HG03354 (cell line): ENCODE measurements around the gene TCF15.
A peak's percentile ranks its signal among the peaks of the same experiment; 100 is the strongest.

Source experiments
- ATAC-seq: cut with Tn5 transposase; IDR thresholded peaks from one replicate; pipeline ENCODE4 v1.9.1; 2021; ENCODE audit warnings: mild to moderate bottlenecking; ENCODE audit not compliant: unreplicated experiment, poor library complexity, severe bottlenecking

TCF15 gene, protein sequence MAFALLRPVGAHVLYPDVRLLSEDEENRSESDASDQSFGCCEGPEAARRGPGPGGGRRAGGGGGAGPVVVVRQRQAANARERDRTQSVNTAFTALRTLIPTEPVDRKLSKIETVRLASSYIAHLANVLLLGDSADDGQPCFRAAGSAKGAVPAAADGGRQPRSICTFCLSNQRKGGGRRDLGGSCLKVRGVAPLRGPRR

DNA sequence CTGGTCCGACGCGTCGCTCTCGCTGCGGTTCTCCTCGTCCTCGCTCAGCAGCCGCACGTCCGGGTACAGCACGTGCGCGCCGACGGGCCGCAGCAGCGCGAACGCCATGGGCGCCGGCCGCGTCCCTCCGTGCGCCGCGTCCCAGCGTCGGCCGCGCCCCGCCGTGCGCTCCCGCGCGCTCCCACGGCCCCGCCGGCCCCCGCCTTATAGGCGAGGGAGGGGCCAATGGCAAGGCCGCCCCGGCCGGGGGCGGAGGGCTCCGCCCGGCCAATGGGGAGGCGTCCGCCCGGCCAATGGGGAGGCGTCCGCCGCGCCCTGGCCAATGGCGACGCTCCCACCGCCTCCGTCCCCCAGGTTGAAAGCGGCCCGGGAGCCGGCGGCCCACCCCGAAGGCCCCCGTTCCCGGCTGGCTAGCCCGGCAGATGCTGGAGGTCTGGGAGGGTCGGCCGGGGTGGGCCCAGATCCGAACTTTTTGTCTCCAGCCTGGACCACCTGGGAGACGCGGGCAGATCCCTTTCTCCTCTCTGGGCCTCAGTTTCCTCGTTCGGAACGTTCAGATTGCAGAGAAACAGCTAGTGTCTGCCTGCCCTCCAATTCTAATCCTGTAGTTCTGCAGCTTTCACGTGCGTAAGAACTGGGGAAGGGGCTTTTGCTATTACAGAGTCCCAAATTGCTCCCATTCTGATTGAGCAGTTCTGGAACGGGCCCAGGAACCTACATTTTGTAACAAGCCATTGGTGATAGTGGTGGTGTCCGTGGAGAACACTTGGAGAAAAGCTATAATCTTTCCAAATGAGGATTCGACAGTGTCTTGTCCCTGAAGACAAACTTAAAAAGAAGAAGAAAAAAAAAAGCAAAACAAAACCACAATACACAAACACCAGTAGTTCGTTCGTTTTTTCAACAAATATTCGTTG lies at the start of gene TCF15:
Gene TCF15, minus strand, starts transcription at position 180 of the 917 bp plus-strand sequence. Its CDS starts 72 bp downstream, at position 108.
- no peak for ATAC-seq

DNA sequence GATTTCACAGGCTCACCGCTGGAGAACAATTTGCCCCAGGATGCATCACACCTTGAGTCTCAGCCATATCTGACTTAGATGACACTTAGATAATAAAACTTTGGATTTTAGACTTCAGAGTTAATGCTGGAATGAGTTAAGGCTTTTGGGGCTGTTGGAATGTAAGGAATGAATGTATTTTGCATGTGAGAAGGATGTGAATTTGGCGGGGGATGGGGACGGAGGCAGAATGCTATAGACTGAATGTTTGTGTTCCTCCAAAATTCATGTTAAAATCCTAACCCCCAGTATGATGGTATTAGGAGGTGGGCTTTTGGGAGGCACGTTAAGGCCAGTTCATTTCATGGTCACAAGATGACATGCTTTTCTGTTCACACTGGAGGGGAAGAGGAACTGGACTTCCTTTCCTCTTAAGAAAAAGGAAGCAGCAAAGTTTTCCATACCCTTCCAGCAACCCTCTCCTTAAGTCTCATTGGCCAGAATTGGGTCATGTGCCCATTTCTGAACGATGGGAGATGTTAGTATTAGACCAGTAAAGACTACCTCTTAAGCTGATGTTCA lies 48.7 kb upstream of the TCF15 start:
- ATAC-seq, result no peak

DNA sequence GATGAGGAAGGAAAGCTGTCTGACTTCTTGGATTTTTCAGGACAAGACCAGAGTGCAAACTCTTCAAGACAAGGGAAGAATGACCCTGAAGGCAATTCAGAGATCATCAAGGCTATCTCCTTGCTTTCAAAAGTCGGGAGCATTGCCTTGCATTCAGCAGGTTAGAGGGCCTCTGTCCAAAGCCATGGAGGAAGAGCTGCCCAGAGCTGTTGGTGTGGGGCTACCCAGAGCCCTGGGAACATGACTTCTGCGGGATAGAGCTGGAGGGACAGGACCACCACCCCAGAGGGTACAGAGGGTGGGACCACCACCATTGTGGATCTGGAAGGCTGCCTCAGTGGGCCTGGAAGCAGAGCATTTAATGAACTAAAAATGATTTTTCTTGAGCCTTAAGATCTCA lies 48.1 kb upstream of the TCF15 start:
- no peak for ATAC-seq

- ATAC-seq, result no peak
Measured at GRCh38 chr20:655726-656624, 45.9 kb upstream of the TCF15 start.

DNA sequence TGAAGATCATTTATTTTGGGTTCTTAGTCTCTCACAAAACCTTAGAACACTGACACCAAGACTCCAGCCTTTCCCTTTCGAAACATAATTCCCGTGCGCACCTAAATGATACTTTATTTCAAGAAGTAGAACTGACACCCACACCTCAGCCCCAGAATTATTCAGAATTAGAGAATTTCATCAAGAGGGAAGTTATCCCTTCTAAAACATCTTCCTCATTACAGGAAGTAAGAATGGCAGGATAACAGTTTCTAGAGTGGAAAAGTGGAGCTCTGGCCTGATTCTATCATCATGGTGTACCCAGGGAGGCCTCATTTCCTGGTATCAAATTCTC lies 44.3 kb upstream of the TCF15 start:
- no peak for ATAC-seq

- no peak for ATAC-seq
Measured at GRCh38 chr20:653590-654416, 43.7 kb upstream of the TCF15 start.

DNA sequence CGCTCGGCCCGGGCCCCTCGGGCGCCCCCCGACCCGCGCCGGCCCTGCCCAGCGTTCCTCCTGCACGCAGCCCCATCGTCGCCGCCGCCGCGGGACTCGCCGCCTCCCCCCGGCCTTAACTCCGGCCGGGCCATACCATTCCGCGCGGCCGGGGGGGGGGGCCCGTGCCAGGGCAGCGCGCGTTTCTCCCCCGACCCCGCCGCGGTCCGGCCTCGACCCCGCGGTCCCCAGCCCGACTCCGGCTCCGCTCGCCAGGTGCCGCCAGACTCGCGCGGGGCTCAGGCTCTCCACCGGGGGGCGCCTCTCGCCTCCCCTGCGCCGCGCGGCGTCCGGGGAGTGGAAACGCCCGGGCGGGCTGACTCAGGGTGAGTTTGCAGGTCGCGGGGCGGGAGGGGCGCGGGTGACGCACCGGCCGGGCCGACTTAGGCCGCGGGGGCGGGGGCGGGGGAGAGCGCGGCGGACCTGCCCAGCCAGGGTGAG lies 43.0 kb upstream of the TCF15 start, which contains the start of gene SRXN1:
Gene SRXN1, minus strand, starts transcription at position 91 of the 480 bp plus-strand sequence. Its CDS starts 15 bp downstream, at position 76.
- peak; percentile 85 for ATAC-seq

GRCh38 chr20:652615-653109 lies 42.6 kb upstream of the TCF15 start:
- peak; percentile 36 for ATAC-seq

- ATAC-seq, result no peak
Measured at GRCh38 chr20:651713-652614, 41.9 kb upstream of the TCF15 start.

DNA sequence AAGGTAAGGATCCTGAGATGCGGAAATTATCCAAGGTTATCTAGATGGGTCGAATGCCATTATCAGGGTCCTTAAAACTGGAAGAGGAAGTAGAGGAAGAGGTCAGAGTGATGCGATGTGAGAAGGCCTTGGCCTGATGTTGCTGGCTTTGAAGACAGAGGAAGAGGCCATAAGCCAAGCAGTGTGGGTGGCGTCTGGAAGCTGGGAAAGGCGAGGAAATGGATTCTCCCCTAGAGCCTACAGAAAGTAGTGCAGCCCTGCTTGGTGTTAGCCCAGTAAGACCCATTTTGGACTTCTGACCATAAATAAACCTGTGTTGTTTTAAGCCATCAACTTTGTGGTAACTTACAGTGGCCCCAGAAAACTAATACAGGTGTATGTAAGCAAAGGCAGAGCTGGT lies 40.8 kb upstream of the TCF15 start:
- no peak for ATAC-seq

- ATAC-seq, result no peak
Measured at GRCh38 chr20:650281-650680, 40.2 kb upstream of the TCF15 start.

- ATAC-seq, result no peak
Measured at GRCh38 chr20:647479-648019, 37.4 kb upstream of the TCF15 start.

DNA sequence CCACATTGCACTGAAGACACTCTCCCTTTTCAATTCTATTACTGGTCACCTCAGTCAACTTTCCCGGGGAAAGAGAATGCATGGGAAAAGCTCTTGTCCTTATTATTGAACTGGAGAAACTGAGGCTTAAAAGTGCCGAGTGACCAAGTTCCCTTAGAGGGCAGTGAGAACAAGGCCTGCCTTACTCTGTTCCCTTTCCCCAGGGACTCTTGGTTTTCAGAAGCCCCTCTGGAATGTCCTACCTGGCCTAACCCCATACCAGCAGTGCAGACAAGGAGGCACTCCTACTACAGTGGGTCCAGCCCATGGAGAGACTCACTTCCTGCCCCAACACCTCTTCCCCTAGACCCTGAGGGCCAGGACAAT lies 36.7 kb upstream of the TCF15 start:
- ATAC-seq, result no peak

GRCh38 chr20:646107-646867 lies 36.2 kb upstream of the TCF15 start:
- ATAC-seq, result no peak

- ATAC-seq, result peak; percentile 75
Measured at GRCh38 chr20:645318-646106, 35.4 kb upstream of the TCF15 start.

DNA sequence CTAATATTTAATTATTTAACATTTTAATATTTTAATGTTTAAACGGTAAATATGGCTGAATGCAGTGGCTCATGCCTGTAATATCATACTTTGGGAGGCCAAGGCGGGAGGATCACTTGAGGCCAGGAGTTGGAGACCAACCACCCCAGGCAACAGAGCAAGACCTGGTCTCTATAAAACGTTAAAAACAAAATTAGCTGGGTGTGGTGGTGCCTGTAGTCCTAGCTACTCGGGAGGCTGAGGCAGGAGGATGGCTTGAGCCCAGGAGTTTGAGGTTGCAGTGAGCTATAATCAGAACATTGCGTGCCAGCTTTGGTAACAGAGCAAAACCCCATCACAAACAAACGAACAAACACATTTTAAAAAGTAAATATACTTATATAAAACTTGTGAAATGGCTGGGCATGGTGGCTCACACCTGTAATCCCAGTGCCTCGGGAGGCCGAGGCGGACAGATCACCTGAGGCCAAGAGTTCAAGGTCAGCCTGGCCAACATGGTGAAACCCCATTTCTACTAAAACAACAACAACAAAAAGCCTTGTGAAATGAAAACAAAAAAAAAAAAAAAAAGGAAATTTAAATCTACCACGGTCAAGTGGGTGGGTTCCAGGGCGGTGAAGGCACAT lies 34.7 kb upstream of the TCF15 start:
- no peak for ATAC-seq
